ENCODE measurements around the gene FADD. TPM values are rescaled to one million over a fixed set of nuclear protein-coding genes. Genes with fewer than 3 reads are reported as not detected.
"Not testable (repeated sequence)": the region's sequence is repeated elsewhere in the genome, so short reads cannot be mapped to it uniquely, and the experiment has no call there.

The FADD gene
- total RNA-seq, 1 donor from 2014 or later, result 24.5 TPM

DNA sequence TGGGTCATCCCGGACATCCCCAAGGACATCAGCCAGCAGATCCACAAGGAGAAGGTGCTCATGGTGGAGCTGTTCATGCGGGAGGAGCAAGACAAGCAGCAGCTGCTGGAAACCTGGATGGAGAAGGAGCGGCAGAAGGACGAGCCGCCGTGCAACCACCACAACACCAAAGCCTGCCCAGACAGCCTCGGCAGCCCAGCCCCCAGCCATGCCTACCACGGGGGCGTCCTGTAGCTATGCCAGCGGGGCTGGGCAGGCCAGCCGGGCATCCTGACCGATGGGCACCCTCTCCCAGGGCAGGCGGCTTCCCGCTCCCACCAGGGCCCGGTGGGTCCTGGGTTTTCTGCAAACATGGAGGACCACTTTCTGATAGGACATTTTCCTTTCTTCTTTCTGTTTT, 15.3 kb upstream of the FADD start:
- Histone ChIP-seq H3K27ac (ENCODE audit: low read depth, low read length) (no peak overlapping the region), H3K27me3 (ENCODE audit: control insufficient read depth in 3 of 3, insufficient read depth in 3 of 3, low read length in 3 of 3) (peaks cover 0 to 21% (median 0%) of the 10 kb centered on the region in 3 donors), H3K9ac (ENCODE audit: low read depth in 1 of 3, low read length in 3 of 3) (no peak overlapping the region), H3K36me3 (ENCODE audit: control insufficient read depth in 3 of 3, insufficient read depth in 3 of 3, low read length in 3 of 3) (peaks cover 0 to 4% (median 0%) of the 10 kb centered on the region in 3 donors), H3K4me3 (ENCODE audit: low read length in 3 of 3) (no peak overlapping the region), H3K4me1 (ENCODE audit: control insufficient read depth in 3 of 3, insufficient read depth in 3 of 3, low read length in 3 of 3) (peaks cover 0 to 7% (median 5%) of the 10 kb centered on the region in 3 donors), H3K9me3 (ENCODE audit: control insufficient read depth in 3 of 3, low read length in 3 of 3) (no peaks in the 10 kb centered on the region)

DNA sequence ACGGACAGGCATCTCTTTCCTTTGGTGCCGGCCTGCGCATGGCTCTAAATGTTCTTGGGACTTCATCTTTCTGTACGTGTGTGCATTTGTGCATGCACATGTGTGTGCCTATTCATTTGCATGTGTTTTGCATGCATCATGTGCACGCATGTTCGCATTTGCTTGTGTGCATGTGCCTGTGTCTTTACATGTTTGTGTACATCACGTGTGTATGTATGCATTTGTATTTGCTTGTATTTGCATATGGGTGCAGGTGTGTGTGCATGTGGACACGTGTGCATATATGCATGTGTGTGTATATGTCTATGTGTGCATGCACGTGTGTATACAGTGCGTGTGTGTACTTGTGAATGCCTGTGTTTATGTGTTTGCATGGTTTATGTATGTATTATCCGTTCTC, 13.5 kb upstream of the FADD start:
- Histone ChIP-seq H3K27me3 (ENCODE audit: control insufficient read depth in 3 of 3, insufficient read depth in 3 of 3, low read length in 3 of 3) (peaks cover 0 to 20% (median 0%) of the 10 kb centered on the region in 3 donors), H3K27ac (ENCODE audit: low read depth, low read length) (no peak overlapping the region), H3K9me3 (ENCODE audit: control insufficient read depth in 3 of 3, low read length in 3 of 3) (no peaks in the 10 kb centered on the region), H3K4me1 (ENCODE audit: control insufficient read depth in 3 of 3, insufficient read depth in 3 of 3, low read length in 3 of 3) (peaks cover 0 to 9% (median 7%) of the 10 kb centered on the region in 3 donors), H3K4me3 (ENCODE audit: low read length in 3 of 3) (no peak overlapping the region), H3K36me3 (ENCODE audit: control insufficient read depth in 3 of 3, insufficient read depth in 3 of 3, low read length in 3 of 3) (peaks cover 0 to 4% (median 0%) of the 10 kb centered on the region in 3 donors), H3K9ac (ENCODE audit: low read depth in 1 of 3, low read length in 3 of 3) (no peak overlapping the region)

DNA sequence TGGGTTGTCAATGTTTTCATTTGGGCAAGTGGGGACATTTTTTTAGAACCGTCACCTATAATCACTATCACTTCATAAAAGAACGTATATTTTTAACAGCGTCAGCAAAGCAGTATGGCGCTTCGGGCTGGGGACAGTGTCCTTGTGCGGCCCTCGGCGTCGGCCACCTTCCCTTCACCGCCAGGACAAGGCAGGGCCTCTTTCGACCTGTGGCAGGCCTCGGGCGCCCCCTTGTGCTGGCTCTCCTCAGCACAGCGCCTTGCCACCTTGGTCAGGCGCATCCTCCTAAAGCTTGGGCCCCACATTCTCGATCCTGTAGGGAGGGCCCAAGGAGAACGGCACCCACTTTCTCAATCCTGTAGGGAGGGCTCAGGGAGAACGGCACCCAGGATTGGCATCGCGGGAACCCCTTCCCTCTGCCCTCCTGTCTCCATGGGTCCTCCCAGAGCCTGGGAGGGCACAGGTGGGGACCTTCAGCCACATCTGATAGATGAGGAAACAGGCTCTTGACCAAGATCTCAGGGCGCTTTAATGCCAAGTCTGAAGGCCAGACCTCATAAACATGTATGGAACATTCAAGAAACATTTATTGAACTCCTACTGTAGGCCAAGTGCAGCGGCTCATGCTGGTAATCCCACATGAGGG, 11.5 kb upstream of the FADD start:
- H3K4me1 ChIP-seq (ENCODE audit: control insufficient read depth in 3 of 3, insufficient read depth in 3 of 3, low read length in 3 of 3), result peaks cover 0 to 9% (median 7%) of the 10 kb centered on the region in 3 donors
- no peak overlapping the region for H3K27ac ChIP-seq (ENCODE audit: low read depth, low read length)
- peaks cover 0 to 4% (median 0%) of the 10 kb centered on the region in 3 donors for H3K36me3 ChIP-seq (ENCODE audit: control insufficient read depth in 3 of 3, insufficient read depth in 3 of 3, low read length in 3 of 3)
- no peaks in the 10 kb centered on the region for H3K9me3 ChIP-seq (ENCODE audit: control insufficient read depth in 3 of 3, low read length in 3 of 3)
- H3K27me3 ChIP-seq (ENCODE audit: control insufficient read depth in 3 of 3, insufficient read depth in 3 of 3, low read length in 3 of 3), result peaks cover 0 to 26% (median 4%) of the 10 kb centered on the region in 3 donors
- no peak overlapping the region for H3K4me3 ChIP-seq (ENCODE audit: low read length in 3 of 3)
- peak overlapping the region in 1 of 3 donors; percentile 8 for H3K9ac ChIP-seq (ENCODE audit: low read depth in 1 of 3, low read length in 3 of 3)

DNA sequence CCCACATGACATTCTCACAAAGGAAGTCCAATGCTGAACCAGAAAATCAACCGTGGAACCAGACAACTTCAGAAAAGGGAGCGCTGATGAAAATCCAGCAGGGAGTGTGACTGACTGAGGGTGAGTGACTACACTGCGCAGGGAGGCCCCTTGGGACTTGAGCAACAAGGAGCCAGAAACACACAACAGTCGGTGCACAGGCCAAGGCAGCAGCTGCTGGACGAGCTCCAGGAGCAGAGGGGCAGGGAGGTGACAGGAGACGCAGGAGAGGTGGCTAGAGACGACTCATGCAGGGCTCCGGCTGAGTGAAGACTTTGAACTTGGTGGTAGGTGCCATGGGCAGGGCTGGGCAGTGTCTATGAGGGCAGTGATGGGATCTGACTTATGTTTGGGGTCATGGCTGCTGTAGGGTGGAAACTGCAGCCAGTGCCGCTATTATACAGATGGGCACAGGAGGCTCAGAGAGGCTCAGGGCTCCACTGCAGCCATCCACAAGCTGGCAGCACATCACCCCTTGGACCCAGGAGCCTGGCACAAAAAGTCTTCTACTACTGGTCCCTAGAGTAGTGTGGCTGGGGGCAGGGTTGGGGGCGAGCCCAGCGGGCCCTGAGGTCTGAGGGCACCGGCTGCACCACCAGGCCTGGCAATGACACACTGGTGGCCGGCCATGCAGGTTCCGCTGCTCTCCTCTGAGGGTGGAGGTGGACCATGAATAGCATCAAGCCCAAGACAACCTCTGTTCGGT, 10.3 kb upstream of the FADD start:
- Histone ChIP-seq H3K4me1 (ENCODE audit: control insufficient read depth in 3 of 3, insufficient read depth in 3 of 3, low read length in 3 of 3) (peaks cover 0 to 9% (median 7%) of the 10 kb centered on the region in 3 donors), H3K4me3 (ENCODE audit: low read length in 3 of 3) (no peak overlapping the region), H3K27ac (ENCODE audit: low read depth, low read length) (no peak overlapping the region), H3K9me3 (ENCODE audit: control insufficient read depth in 3 of 3, low read length in 3 of 3) (no peaks in the 10 kb centered on the region), H3K9ac (ENCODE audit: low read depth in 1 of 3, low read length in 3 of 3) (no peak overlapping the region), H3K27me3 (ENCODE audit: control insufficient read depth in 3 of 3, insufficient read depth in 3 of 3, low read length in 3 of 3) (peaks cover 0 to 18% (median 4%) of the 10 kb centered on the region in 3 donors), H3K36me3 (ENCODE audit: control insufficient read depth in 3 of 3, insufficient read depth in 3 of 3, low read length in 3 of 3) (peaks cover 0 to 4% (median 0%) of the 10 kb centered on the region in 3 donors)

DNA sequence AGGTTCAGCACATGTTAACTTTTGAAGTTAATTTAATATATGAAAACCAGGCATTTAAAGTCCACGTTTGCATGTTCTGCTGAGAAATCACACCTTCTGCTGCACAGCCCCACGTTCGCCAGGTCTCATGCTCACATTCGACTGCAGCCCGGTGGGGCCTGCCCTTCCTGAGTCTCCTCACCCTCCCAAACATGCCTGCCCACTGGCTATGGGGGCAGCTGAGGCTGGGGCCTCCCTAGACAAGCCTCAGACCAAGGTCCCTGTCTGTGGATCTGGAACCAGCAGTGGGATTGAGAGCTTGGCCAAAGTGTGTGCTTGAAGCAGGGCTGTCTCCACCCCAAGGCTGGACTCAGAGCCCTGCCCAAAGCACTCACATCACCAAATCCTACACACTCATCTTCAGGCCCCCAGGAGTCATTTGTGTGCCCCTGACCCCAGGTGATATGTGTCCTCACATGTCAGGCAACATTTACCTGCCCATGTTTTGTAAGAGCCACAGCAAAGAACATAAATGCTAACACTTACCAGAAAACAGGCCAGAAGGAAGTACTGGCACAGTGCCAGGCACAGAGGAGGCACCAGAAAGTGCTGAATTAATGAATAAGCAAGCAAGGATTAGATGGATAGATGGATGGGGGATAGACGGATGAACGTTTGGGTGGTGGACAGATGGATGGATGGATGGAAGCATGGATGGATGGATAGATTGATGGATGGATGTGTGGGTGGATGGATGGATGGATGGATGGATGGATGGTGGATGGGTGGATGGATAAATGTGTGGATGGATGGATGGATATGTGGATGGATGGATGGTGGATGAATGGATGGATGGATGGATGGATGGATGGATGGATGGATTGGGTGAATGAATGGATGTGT, 9.4 kb upstream of the FADD start:
- no peaks in the 10 kb centered on the region for H3K9me3 ChIP-seq (ENCODE audit: control insufficient read depth in 3 of 3, low read length in 3 of 3)
- H3K4me3 ChIP-seq (ENCODE audit: low read length in 3 of 3), result no peak overlapping the region
- no peak overlapping the region for H3K27ac ChIP-seq (ENCODE audit: low read depth, low read length)
- no peak overlapping the region for H3K9ac ChIP-seq (ENCODE audit: low read depth in 1 of 3, low read length in 3 of 3)
- peaks cover 0 to 17% (median 4%) of the 10 kb centered on the region in 3 donors for H3K27me3 ChIP-seq (ENCODE audit: control insufficient read depth in 3 of 3, insufficient read depth in 3 of 3, low read length in 3 of 3)
- peaks cover 0 to 4% (median 0%) of the 10 kb centered on the region in 3 donors for H3K36me3 ChIP-seq (ENCODE audit: control insufficient read depth in 3 of 3, insufficient read depth in 3 of 3, low read length in 3 of 3)
- peaks cover 0 to 9% (median 7%) of the 10 kb centered on the region in 3 donors for H3K4me1 ChIP-seq (ENCODE audit: control insufficient read depth in 3 of 3, insufficient read depth in 3 of 3, low read length in 3 of 3)

DNA sequence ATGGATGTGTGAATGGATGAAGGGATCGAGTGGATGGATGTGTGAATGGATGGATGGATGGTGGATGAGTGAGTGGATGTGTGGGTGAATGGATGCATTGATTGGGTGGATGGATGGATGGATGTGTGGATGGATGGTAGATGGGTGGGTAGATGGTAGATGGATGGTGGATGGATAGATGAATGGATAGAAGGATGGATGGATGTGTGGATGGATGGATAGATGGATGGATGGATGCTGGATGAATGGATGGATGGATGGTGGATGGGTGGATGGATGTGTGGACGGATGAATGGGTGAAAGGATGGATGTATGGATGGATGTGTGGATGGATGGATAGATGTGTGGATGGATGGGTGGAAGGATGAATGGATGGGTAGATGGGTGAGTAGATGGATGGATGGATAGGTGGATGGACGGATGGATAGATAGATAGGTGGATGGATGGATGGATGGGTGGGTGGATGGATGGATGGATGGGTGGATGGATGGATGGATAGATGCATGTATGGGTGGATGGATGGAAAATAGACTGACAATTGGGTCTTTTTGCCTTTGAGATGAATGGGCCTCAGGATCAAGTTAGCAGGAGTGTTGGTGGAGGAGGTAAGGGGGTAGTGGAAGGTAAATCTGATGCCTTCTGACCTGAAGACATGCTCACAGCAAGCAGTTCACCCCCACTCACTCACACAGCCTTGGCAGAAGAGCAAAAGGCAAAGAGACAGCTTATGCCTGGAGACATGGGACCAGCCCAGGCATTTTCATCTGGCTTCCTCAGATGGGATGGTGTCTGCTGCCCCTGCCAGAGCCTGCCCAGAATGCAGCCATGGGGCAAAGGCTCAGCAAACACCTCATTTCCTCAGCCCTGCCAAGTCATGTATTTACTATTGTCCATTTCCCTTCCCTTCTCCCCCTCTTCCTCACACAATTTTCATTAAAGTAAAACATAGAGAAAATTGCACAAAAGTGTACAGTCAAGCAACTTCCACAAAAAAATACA, 8.0 kb upstream of the FADD start:
- no peak overlapping the region for H3K4me3 ChIP-seq (ENCODE audit: low read length in 3 of 3)
- no peak overlapping the region for H3K27ac ChIP-seq (ENCODE audit: low read depth, low read length)
- no peaks in the 10 kb centered on the region for H3K9me3 ChIP-seq (ENCODE audit: control insufficient read depth in 3 of 3, low read length in 3 of 3)
- no peaks in the 10 kb centered on the region for H3K36me3 ChIP-seq (ENCODE audit: control insufficient read depth in 3 of 3, insufficient read depth in 3 of 3, low read length in 3 of 3)
- H3K4me1 ChIP-seq (ENCODE audit: control insufficient read depth in 3 of 3, insufficient read depth in 3 of 3, low read length in 3 of 3), result peaks cover 0 to 9% (median 5%) of the 10 kb centered on the region in 3 donors
- peaks cover 0 to 17% (median 4%) of the 10 kb centered on the region in 3 donors for H3K27me3 ChIP-seq (ENCODE audit: control insufficient read depth in 3 of 3, insufficient read depth in 3 of 3, low read length in 3 of 3)
- H3K9ac ChIP-seq (ENCODE audit: low read depth in 1 of 3, low read length in 3 of 3), result no peak overlapping the region

DNA sequence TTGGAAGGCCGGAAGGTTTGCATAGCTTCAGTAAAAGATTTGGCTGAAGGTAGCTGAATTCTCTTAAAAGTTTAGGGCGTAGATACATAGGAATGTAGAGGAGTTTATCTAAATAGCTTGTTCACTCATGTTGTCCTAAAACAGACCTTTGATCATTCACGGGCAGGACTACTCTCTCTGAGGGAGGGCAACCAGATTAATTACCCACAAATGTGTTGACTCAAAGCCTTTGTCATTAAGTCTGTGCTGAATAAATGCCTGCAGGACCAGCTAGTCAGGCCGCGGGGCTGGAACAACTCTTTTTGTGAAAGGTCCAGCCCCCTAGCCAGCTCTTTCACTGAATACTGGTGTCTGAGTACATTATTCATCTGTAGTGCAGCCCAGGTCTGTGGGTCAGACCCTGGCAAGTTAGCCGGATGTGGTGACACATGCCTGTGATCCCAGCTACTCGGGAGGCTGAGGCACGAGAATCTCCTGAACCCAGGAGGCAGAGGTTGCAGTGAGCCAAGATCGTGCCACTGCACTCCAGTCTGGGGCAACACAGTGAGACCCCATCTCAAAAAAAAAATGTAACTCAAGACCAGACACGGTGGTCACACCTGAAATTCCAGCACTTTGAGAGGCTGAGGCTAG, 2.8 kb upstream of the FADD start:
- Histone ChIP-seq H3K9ac (ENCODE audit: low read depth in 1 of 3, low read length in 3 of 3) (no peak overlapping the region), H3K9me3 (ENCODE audit: control insufficient read depth in 3 of 3, low read length in 3 of 3) (no peaks in the 10 kb centered on the region), H3K4me1 (ENCODE audit: control insufficient read depth in 3 of 3, insufficient read depth in 3 of 3, low read length in 3 of 3) (peaks cover 17 to 19% (median 18%) of the 10 kb centered on the region in 3 donors), H3K27me3 (ENCODE audit: control insufficient read depth in 3 of 3, insufficient read depth in 3 of 3, low read length in 3 of 3) (peaks cover 0 to 1% (median 0%) of the 10 kb centered on the region in 3 donors), H3K27ac (ENCODE audit: low read depth, low read length) (no peak overlapping the region), H3K36me3 (ENCODE audit: control insufficient read depth in 3 of 3, insufficient read depth in 3 of 3, low read length in 3 of 3) (peaks cover 3 to 4% (median 3%) of the 10 kb centered on the region in 3 donors), H3K4me3 (ENCODE audit: low read length in 3 of 3) (no peak overlapping the region)

DNA sequence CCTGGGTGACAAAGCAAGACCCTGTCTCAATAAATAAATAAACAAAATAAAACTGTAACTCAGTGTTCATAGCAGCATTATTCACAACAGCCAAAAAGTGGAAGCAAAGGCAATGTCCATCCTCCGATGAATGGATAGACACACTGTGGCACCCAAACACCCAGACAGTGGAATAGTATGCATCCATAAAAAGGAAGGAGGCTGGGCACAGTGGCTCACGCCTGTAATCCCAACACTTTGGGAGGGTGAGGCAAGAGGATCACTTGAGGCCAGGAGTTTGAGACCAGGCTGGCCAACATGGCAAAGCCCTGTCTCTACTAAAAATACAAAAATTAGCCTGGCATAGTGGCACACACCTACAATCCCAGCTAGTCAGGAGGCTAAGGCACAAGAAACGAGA, 2.0 kb upstream of the FADD start:
- not testable (repeated sequence) for H3K27ac ChIP-seq (ENCODE audit: low read depth, low read length); H3K36me3 ChIP-seq (ENCODE audit: control insufficient read depth in 3 of 3, insufficient read depth in 3 of 3, low read length in 3 of 3); H3K27me3 ChIP-seq (ENCODE audit: control insufficient read depth in 3 of 3, insufficient read depth in 3 of 3, low read length in 3 of 3); H3K9ac ChIP-seq (ENCODE audit: low read depth in 1 of 3, low read length in 3 of 3); H3K4me3 ChIP-seq (ENCODE audit: low read length in 3 of 3); H3K9me3 ChIP-seq (ENCODE audit: control insufficient read depth in 3 of 3, low read length in 3 of 3)
- peaks cover 17 to 23% (median 18%) of the 10 kb centered on the region in 3 donors for H3K4me1 ChIP-seq (ENCODE audit: control insufficient read depth in 3 of 3, insufficient read depth in 3 of 3, low read length in 3 of 3)

Measured in skeletal muscle tissue (tissue), 4 donors.